K562 (cell line): ENCODE measurements around the gene GRK1.

Source experiments
- POLR2AphosphoS5 ChIP-seq: IDR thresholded peaks from 2 replicates; pipeline ENCODE4 v1.6.1; 2011; ENCODE audit warnings: mild to moderate bottlenecking, low read depth, low read length, moderate library complexity; ENCODE audit not compliant: control insufficient read depth, insufficient read depth
- TF ChIP-seq, protein P1 (sequence below): sonication (generic); formaldehyde crosslinking; IDR thresholded peaks from 2 replicates; pipeline ENCODE4 v1.9.0; 2022; ENCODE audit warnings: mild to moderate bottlenecking, missing genetic modification reagents

DNA sequence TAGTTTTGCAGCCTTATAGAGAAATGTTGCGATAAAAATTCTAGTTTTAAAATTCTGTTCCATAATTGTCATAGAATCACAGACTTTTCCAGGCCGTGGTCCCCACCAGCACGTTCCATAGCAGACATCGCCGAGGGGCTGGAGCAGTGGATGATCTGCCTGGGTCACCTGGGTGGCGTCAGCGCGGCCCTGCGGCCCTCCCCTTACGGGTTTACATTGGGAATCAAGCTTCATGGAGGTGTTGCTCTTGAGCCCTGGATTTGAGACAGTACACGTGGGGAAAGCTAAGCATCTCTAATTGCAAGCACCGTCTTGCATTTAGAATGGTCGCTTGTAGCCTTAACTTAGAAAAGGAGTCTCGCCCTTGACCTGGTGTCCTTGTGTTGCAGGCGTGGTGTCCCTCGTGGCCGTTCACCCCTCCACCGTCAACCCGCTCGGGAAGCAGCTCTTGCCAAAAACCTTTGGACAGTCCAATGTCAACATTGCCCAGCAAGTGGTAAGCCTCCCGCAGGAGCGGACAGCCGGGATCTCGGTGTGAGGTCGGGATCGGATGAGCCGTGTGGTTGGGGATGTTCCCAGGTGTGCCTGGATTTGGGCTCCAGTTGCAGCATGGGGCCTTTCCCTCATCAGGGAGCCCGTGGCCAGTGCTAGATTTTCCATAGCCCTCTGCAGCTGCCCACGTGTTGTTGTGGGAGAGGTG, 44.1 kb upstream of the GRK1 start:
- TF ChIP-seq, protein P1, sequence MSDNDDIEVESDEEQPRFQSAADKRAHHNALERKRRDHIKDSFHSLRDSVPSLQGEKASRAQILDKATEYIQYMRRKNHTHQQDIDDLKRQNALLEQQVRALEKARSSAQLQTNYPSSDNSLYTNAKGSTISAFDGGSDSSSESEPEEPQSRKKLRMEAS (CRISPR knock-in tag), result no peak
- no peak for TF ChIP-seq POLR2AphosphoS5
